ENCODE data around the gene PRRT3. TPM values are rescaled to one million over a fixed set of nuclear protein-coding genes. Genes with fewer than 3 reads are reported as not detected.

PRRT3 gene
- total and polyA plus RNA-seq, 2 of the 4 experiments (the other 2 are of a cell fraction) = 0.72 to 4.2 TPM

DNA sequence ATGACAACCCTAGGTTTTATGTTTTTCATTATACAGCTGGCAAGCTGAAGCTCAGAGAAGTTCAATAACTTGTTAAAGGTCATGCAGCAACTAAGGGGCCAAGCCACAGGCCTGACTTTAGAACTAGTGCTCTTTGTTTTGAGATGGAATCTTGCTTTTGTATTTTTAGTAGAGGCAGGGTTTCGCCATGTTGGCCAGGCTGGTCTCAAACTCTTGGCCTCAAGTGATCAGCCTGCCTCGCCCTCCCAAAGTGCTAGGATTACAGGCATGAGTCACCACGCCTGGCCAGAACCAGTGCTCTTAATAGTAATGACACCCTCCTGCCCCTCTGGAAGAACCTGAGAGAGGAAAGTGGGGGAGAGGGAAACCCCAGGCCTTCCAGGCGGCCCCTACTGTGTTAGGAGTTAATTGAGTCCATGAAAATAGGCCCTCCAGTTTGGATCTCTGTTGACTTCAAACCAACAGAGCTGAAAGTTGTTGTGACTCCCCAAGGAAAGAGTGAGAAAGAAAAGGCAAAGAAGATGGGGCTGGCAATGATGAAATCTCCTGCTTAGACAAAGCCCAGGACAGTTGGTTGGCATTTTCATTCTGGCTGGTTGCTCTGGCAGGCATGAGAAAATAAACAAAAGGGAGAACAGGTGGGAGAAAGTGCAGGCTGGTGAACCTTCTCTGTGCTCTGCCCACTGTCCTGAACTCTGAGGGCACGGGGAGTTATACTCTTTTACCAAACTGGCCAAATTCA, 3.6 kb upstream of the PRRT3 start:
- no TSS peak for BruUV-seq (replicated peaks)
- in situ Hi-C loops (cut with MboI; ENCODE audit: low sequenced_read_pairs) (no loop called here), dilution Hi-C loops (cut with HindIII; ENCODE audit: low sequenced_read_pairs, unreplicated experiment) (no loop called here), intact Hi-C loops (cut with micrococcal nuclease) (no loop called here)
- no peak overlapping the region for H4K5ac ChIP-seq (ENCODE audit: low read depth, low read length)
- H2BK15ac ChIP-seq (ENCODE audit: low read depth, low read length) = no peak overlapping the region
- no peak for ATAC-seq (ENCODE audit: low read depth)
- H3K27me3 ChIP-seq (ENCODE audit: control insufficient read depth, insufficient read depth, low read length) = no peaks in the 10 kb centered on the region
- no peak overlapping the region for H4K8ac ChIP-seq (ENCODE audit: low read depth in 2 of 2, low read length in 2 of 2)
- H3K56ac ChIP-seq (ENCODE audit: extremely low read depth, insufficient read depth, low read length) = no peak overlapping the region
- no peak overlapping the region for H3K4me2 ChIP-seq (ENCODE audit: low read depth, low read length)
- H3K4me3 ChIP-seq (ENCODE audit: insufficient read depth, low read depth, low read length) = no peak overlapping the region
- CTCF ChIA-PET = interaction anchor here (1.0 kb wide), 1 partner anchor 10 kb away, joined by 4 read pairs; no protein-coding TSS in a partner anchor
- 83% methylated on average over 1 of the region's 5 CpGs; no CpG with 5 or more reads in 1 of the 2 experiments for WGBS, 2 experiments (ENCODE audit: extremely low coverage in 2 of 2, insufficient read length in 1 of 2)
- no peak for TF ChIP-seq CHD1 (IDR thresholded peaks at IDR 0.05; ENCODE audit: low read depth, low read length)
- TF ChIP-seq MXI1 (IDR thresholded peaks at IDR 0.05; ENCODE audit: borderline replicate concordance, low read depth, low read length) = no peak
- no peak for TF ChIP-seq POLR2A (IDR thresholded peaks at IDR 0.05; ENCODE audit: low read depth, low read length)
- TF ChIP-seq, protein P1, sequence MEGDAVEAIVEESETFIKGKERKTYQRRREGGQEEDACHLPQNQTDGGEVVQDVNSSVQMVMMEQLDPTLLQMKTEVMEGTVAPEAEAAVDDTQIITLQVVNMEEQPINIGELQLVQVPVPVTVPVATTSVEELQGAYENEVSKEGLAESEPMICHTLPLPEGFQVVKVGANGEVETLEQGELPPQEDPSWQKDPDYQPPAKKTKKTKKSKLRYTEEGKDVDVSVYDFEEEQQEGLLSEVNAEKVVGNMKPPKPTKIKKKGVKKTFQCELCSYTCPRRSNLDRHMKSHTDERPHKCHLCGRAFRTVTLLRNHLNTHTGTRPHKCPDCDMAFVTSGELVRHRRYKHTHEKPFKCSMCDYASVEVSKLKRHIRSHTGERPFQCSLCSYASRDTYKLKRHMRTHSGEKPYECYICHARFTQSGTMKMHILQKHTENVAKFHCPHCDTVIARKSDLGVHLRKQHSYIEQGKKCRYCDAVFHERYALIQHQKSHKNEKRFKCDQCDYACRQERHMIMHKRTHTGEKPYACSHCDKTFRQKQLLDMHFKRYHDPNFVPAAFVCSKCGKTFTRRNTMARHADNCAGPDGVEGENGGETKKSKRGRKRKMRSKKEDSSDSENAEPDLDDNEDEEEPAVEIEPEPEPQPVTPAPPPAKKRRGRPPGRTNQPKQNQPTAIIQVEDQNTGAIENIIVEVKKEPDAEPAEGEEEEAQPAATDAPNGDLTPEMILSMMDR (conservative IDR thresholded peaks at IDR 0.05; ENCODE audit: low read depth, low read length) = no peak
- TF ChIP-seq, protein P2, sequence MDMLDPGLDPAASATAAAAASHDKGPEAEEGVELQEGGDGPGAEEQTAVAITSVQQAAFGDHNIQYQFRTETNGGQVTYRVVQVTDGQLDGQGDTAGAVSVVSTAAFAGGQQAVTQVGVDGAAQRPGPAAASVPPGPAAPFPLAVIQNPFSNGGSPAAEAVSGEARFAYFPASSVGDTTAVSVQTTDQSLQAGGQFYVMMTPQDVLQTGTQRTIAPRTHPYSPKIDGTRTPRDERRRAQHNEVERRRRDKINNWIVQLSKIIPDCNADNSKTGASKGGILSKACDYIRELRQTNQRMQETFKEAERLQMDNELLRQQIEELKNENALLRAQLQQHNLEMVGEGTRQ (IDR thresholded peaks at IDR 0.05; ENCODE audit: low read depth, low read length) = no peak
- no peak for TF ChIP-seq RCOR1 (IDR thresholded peaks at IDR 0.05; ENCODE audit: insufficient replicate concordance, low read length)
- no peak for TF ChIP-seq NFE2L2 (IDR thresholded peaks at IDR 0.05; ENCODE audit: low read depth, low read length)
- TF ChIP-seq RAD21 (IDR thresholded peaks at IDR 0.05; ENCODE audit: low read length) = no peak
- TF ChIP-seq RFX5 (IDR thresholded peaks at IDR 0.05; ENCODE audit: low read depth, low read length) = no peak
- no peak for TF ChIP-seq MAFK (IDR thresholded peaks at IDR 0.05; ENCODE audit: low read depth, low read length)
- no peak for TF ChIP-seq MAZ (IDR thresholded peaks at IDR 0.05; ENCODE audit: borderline replicate concordance, low read depth, low read length)
- TF ChIP-seq FOS (IDR thresholded peaks at IDR 0.05; ENCODE audit: low read depth, low read length) = no peak
- TF ChIP-seq, protein P3, sequence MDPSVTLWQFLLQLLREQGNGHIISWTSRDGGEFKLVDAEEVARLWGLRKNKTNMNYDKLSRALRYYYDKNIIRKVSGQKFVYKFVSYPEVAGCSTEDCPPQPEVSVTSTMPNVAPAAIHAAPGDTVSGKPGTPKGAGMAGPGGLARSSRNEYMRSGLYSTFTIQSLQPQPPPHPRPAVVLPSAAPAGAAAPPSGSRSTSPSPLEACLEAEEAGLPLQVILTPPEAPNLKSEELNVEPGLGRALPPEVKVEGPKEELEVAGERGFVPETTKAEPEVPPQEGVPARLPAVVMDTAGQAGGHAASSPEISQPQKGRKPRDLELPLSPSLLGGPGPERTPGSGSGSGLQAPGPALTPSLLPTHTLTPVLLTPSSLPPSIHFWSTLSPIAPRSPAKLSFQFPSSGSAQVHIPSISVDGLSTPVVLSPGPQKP (IDR thresholded peaks at IDR 0.05; ENCODE audit: borderline replicate concordance, low read depth, low read length) = no peak
- no peak for TF ChIP-seq SMC3 (IDR thresholded peaks at IDR 0.05; ENCODE audit: low read depth, low read length)
- no peak for TF ChIP-seq CEBPB (IDR thresholded peaks at IDR 0.05; ENCODE audit: low read depth, low read length)
- H3K4me1 ChIP-seq (ENCODE audit: control insufficient read depth, insufficient read depth, low read length) = peaks cover 9% of the 10 kb centered on the region
- no peak overlapping the region for H2AK9ac ChIP-seq (replicated peaks; ENCODE audit: low read depth, low read length, poor library complexity)
- no peaks in the 10 kb centered on the region for H3K9me3 ChIP-seq (ENCODE audit: control insufficient read depth, insufficient read depth, low read length)
- no peak overlapping the region for H4K91ac ChIP-seq (ENCODE audit: insufficient read depth, low read depth, low read length)
- H3K9ac ChIP-seq (ENCODE audit: low read depth, low read length) = no peak overlapping the region
- no peaks in the 10 kb centered on the region for H4K20me1 ChIP-seq (ENCODE audit: insufficient read depth, low read length)
- H3K9me1 ChIP-seq (ENCODE audit: insufficient read depth, low read length) = peaks cover 9% of the 10 kb centered on the region
- no peaks in the 10 kb centered on the region for H3K36me3 ChIP-seq (ENCODE audit: control insufficient read depth, insufficient read depth, low read length)
- H2BK20ac ChIP-seq (ENCODE audit: low read depth, low read length) = no peak overlapping the region
- H3K79me1 ChIP-seq (ENCODE audit: low read depth in 1 of 2, low read length in 2 of 2) = no peaks in the 10 kb centered on the region
- no peak overlapping the region for H2BK120ac ChIP-seq (ENCODE audit: low read depth, low read length)
- H2AFZ ChIP-seq (replicated peaks; ENCODE audit: low read length, poor library complexity) = no peak overlapping the region
- H3K27ac ChIP-seq (ENCODE audit: insufficient read depth, low read length) = no peak overlapping the region
- H2AK5ac ChIP-seq (ENCODE audit: low read depth, low read length) = no peak overlapping the region
- H3K18ac ChIP-seq (ENCODE audit: low read depth, low read length) = no peak overlapping the region
- no peak overlapping the region for H2BK5ac ChIP-seq (ENCODE audit: low read depth, low read length, poor library complexity, severe bottlenecking)
- no peak overlapping the region for H3K23ac ChIP-seq (ENCODE audit: low read depth, low read length)
- no peak for DNase-seq
- POLR2A ChIA-PET (ENCODE audit: unreplicated experiment) = no interaction called here
- H3K14ac ChIP-seq (replicated peaks; ENCODE audit: low read depth, low read length) = no peak overlapping the region
- H3K4ac ChIP-seq (ENCODE audit: low read depth, low read length) = no peak overlapping the region
